ENCODE measurements around the gene APOL6. TPM values are rescaled to one million over a fixed set of nuclear protein-coding genes. Genes with fewer than 3 reads are reported as not detected.
"Not testable (repeated sequence)": the region's sequence is repeated elsewhere in the genome, so short reads cannot be mapped to it uniquely, and the experiment has no call there.

Gene APOL6
- total and polyA plus RNA-seq, 2 donors from 2014 or later = 5.5 to 30.2 TPM

- intact Hi-C loops (cut with DNase I) = loop anchor here (10.0 kb wide), 2 partner anchors 303 to 503 kb away; no protein-coding TSS in a partner anchor
- Histone ChIP-seq H3K9ac (ENCODE audit: low read length in 3 of 3) (no peak overlapping the region), H3K27ac (ENCODE audit: low read depth in 2 of 2, low read length in 2 of 2) (no peak overlapping the region), H3K36me3 (ENCODE audit: control insufficient read depth in 2 of 3, insufficient read depth in 3 of 3, low read length in 3 of 3) (no peaks in the 10 kb centered on the region), H3K9me3 (ENCODE audit: control insufficient read depth in 2 of 3, insufficient read depth in 1 of 3, low read length in 3 of 3) (no peaks in the 10 kb centered on the region), H3K27me3 (ENCODE audit: control insufficient read depth, insufficient read depth, low read length) (no peaks in the 10 kb centered on the region), H3K4me1 (ENCODE audit: control insufficient read depth in 2 of 3, insufficient read depth in 2 of 3, low read depth in 1 of 3, low read length in 3 of 3) (peaks cover 0 to 4% (median 0%) of the 10 kb centered on the region in 3 donors), H3K4me3 (ENCODE audit: low read length in 3 of 3) (no peak overlapping the region)
- TF ChIP-seq CTCF (IDR thresholded peaks at IDR 0.05; ENCODE audit: borderline replicate concordance, extremely low read depth, insufficient read depth) = no peak
- DNase-seq (no peak), FAIRE-seq (no peak)
These were observed 26.8 kb upstream of the APOL6 start for GRCh38 chr22:35621451-35621850.

GRCh38 chr22:35622191-35622913 is 25.9 kb upstream of the APOL6 start:
- Histone ChIP-seq H3K36me3 (ENCODE audit: control insufficient read depth in 2 of 3, insufficient read depth in 3 of 3, low read length in 3 of 3) (no peaks in the 10 kb centered on the region), H3K27ac (ENCODE audit: low read depth in 2 of 2, low read length in 2 of 2) (no peak overlapping the region), H3K9ac (ENCODE audit: low read length in 3 of 3) (no peak overlapping the region), H3K4me3 (ENCODE audit: low read length in 3 of 3) (no peak overlapping the region), H3K27me3 (ENCODE audit: control insufficient read depth, insufficient read depth, low read length) (no peaks in the 10 kb centered on the region), H3K9me3 (ENCODE audit: control insufficient read depth in 2 of 3, insufficient read depth in 1 of 3, low read length in 3 of 3) (no peaks in the 10 kb centered on the region), H3K4me1 (ENCODE audit: control insufficient read depth in 2 of 3, insufficient read depth in 2 of 3, low read depth in 1 of 3, low read length in 3 of 3) (peaks cover 0 to 4% (median 0%) of the 10 kb centered on the region in 3 donors)
- TF ChIP-seq CTCF (IDR thresholded peaks at IDR 0.05; ENCODE audit: borderline replicate concordance, extremely low read depth, insufficient read depth) = no peak
- DNase-seq = peak in 4 of 5 donors; percentile 60 to 72 (median 68)
- FAIRE-seq = no peak
- intact Hi-C loops (cut with DNase I) = loop anchor here (10.0 kb wide), 2 partner anchors 302 to 502 kb away; no protein-coding TSS in a partner anchor

GRCh38 chr22:35623885-35624284 is 24.4 kb upstream of the APOL6 start:
- FAIRE-seq = not testable (repeated sequence)
- intact Hi-C loops (cut with DNase I) = loop anchor here (10.0 kb wide), 2 partner anchors 301 to 501 kb away; no protein-coding TSS in a partner anchor

GRCh38 chr22:35624547-35624946 is 23.7 kb upstream of the APOL6 start:
- no peak for TF ChIP-seq CTCF (IDR thresholded peaks at IDR 0.05; ENCODE audit: borderline replicate concordance, extremely low read depth, insufficient read depth)
- FAIRE-seq (no peak), DNase-seq (no peak)
- Histone ChIP-seq H3K27ac (ENCODE audit: low read depth in 2 of 2, low read length in 2 of 2) (no peak overlapping the region), H3K27me3 (ENCODE audit: control insufficient read depth, insufficient read depth, low read length) (no peaks in the 10 kb centered on the region), H3K9me3 (ENCODE audit: control insufficient read depth in 2 of 3, insufficient read depth in 1 of 3, low read length in 3 of 3) (no peaks in the 10 kb centered on the region), H3K4me1 (ENCODE audit: control insufficient read depth in 2 of 3, insufficient read depth in 2 of 3, low read depth in 1 of 3, low read length in 3 of 3) (peaks cover 0 to 4% (median 0%) of the 10 kb centered on the region in 3 donors), H3K4me3 (ENCODE audit: low read length in 3 of 3) (no peak overlapping the region), H3K36me3 (ENCODE audit: control insufficient read depth in 2 of 3, insufficient read depth in 3 of 3, low read length in 3 of 3) (no peaks in the 10 kb centered on the region), H3K9ac (ENCODE audit: low read length in 3 of 3) (no peak overlapping the region)
- intact Hi-C loops (cut with DNase I) = loop anchor here (10.0 kb wide), 2 partner anchors 300 to 500 kb away; no protein-coding TSS in a partner anchor

More at GRCh38 chr22:35623885-35624284, 24.4 kb upstream of the APOL6 start:
- not testable (repeated sequence) for H3K9ac ChIP-seq (ENCODE audit: low read length in 3 of 3); H3K4me1 ChIP-seq (ENCODE audit: control insufficient read depth in 2 of 3, insufficient read depth in 2 of 3, low read depth in 1 of 3, low read length in 3 of 3); H3K36me3 ChIP-seq (ENCODE audit: control insufficient read depth in 2 of 3, insufficient read depth in 3 of 3, low read length in 3 of 3); H3K4me3 ChIP-seq (ENCODE audit: low read length in 3 of 3); H3K9me3 ChIP-seq (ENCODE audit: control insufficient read depth in 2 of 3, insufficient read depth in 1 of 3, low read length in 3 of 3); DNase-seq; H3K27me3 ChIP-seq (ENCODE audit: control insufficient read depth, insufficient read depth, low read length); H3K27ac ChIP-seq (ENCODE audit: low read depth in 2 of 2, low read length in 2 of 2)

Data from kidney (tissue), 14 donors.